ENCODE results near the gene SLC38A2.

SLC38A2 gene

DNA sequence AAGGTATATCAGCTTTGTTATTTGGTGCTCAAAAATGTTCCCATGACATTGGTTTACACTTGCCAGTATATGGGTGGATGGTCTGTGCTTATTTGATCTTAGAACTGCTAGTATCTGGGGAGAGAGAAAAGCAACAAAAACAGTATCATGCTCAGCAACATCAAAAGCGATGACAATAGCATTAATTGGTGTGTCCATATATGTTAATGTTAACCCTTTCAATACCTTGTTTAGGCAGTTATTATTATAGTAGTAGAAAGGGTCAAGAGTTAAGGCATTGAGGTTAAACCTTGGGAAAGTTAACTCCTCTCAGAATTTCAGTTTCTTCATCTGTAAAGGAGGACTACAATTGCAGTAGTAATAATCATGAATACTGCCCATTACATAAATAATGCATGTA lies 37.4 kb upstream of the SLC38A2 start:
- no peak overlapping the region for H3K4me3 ChIP-seq (ENCODE audit: low read depth, low read length)
- TF ChIP-seq, protein P1, sequence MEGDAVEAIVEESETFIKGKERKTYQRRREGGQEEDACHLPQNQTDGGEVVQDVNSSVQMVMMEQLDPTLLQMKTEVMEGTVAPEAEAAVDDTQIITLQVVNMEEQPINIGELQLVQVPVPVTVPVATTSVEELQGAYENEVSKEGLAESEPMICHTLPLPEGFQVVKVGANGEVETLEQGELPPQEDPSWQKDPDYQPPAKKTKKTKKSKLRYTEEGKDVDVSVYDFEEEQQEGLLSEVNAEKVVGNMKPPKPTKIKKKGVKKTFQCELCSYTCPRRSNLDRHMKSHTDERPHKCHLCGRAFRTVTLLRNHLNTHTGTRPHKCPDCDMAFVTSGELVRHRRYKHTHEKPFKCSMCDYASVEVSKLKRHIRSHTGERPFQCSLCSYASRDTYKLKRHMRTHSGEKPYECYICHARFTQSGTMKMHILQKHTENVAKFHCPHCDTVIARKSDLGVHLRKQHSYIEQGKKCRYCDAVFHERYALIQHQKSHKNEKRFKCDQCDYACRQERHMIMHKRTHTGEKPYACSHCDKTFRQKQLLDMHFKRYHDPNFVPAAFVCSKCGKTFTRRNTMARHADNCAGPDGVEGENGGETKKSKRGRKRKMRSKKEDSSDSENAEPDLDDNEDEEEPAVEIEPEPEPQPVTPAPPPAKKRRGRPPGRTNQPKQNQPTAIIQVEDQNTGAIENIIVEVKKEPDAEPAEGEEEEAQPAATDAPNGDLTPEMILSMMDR (IDR thresholded peaks at IDR 0.05; ENCODE audit: borderline replicate concordance, insufficient read depth, low read depth, low read length): no peak

DNA sequence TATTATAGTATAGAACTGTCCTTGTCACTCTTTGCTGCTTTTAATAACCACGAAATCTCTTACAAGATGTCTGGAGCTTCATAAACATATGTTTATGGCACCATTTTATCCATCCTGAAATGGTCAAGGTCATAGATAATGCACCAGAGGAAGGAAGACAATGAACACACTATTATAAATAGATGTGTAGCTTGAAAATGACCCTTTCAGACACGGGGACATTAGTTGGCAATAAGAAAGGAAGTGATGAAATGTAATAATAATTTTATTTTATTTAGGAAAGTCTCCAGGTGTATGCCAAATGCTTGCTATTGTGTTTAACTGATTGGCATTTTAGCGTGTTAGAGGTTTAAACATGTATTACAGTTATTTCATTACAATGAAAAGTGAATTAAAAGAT lies 36.8 kb upstream of the SLC38A2 start:
- H3K4me3 ChIP-seq (ENCODE audit: low read depth, low read length): no peak overlapping the region
- TF ChIP-seq, protein P1 (IDR thresholded peaks at IDR 0.05; ENCODE audit: borderline replicate concordance, insufficient read depth, low read depth, low read length): no peak

DNA sequence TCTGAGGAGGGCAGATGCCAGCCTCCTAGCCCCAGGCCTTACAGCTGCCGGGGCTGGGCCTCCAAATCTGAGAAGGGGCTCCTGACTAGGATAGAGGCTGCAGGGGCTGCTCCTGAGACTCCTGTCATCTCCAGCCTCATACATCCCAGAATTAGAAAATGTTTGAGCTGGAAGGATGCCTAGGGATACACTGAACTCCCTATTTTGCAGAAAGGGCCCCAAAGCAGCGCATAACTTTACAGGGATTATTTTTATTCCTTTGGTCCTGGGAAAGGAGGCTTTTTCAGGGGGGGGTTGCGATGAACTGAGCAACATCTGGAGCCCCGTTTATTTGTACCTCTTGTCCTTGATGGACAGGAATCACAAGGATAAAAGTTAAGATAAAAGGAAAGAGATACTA lies 35.9 kb upstream of the SLC38A2 start:
- no peak overlapping the region for H3K4me3 ChIP-seq (ENCODE audit: low read depth, low read length)
- TF ChIP-seq, protein P1 (IDR thresholded peaks at IDR 0.05; ENCODE audit: borderline replicate concordance, insufficient read depth, low read depth, low read length): no peak

DNA sequence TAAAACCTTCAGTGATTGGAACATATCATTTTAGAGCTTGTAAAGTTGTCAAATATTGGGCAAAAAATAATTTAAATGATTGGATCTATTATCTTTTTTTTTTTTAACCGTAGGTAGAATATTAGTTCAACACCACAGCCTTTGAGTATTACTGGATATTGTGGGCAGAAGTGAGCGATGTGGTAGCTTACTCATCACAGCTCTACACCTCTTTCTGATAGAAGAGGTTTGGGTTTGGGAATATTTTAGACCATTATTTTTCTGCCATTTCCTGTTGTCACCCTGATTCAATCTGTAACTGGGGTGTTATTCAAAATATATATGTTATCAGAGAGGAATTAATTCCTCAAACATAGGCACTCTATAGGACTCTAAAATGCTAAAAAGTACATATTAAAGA lies 34.8 kb upstream of the SLC38A2 start:
- TF ChIP-seq, protein P1 (IDR thresholded peaks at IDR 0.05; ENCODE audit: borderline replicate concordance, insufficient read depth, low read depth, low read length): no peak

DNA sequence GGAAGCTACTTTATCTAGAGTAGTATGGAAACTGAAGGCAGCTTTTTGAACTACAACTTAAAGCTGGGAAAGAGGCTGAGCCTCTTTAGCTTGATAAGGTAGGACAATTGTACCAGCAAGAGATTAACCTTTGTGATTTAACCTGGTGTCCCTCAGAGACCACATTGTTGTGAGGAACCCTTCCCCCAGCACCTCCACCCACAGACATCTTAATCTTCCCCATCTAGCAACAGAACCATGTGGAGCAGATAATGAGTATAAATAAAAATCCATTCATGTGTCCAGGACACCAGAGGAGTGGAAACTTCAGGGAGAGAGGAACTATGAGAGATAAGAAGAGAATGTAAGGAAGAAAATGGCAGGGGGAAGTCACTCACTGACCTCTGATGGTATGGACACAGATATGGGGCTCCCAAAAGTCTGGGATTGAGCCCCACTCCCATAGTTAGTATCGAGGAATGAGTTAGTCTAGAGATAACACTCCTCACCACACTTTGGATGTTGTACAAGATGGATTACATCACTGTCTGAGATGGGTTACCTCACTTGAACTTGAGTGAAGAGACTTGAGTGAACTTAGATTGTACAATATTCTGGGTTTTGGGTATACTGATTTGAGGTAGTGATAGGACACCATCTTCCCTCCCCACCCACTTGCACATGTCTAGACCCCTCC lies 33.9 kb upstream of the SLC38A2 start:
- no peak overlapping the region for H3K4me3 ChIP-seq (ENCODE audit: low read depth, low read length)
- TF ChIP-seq, protein P1 (IDR thresholded peaks at IDR 0.05; ENCODE audit: borderline replicate concordance, insufficient read depth, low read depth, low read length): no peak

More for the DNA sequence above, 34.8 kb upstream of the SLC38A2 start:
- no peak overlapping the region for H3K4me3 ChIP-seq (ENCODE audit: low read depth, low read length)

DNA sequence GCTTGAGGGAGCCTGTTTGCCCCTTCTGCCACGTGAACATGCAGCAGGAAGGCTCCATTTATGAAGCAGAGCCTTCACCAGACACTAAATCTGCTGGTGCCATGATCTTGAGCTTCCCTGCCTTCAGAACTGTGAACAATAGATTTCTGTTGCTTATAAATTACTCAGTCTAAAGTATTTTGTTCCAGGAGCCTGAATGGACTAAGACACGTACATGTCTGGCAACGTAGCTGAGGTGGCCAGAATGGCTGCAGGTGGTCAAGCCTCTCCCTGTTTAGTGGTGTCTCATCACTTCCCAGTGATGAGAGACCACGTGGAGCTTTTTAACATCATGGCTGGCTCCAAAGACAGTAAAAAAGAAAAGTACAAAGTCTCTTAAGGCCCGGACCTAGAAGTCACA lies 32.2 kb upstream of the SLC38A2 start:
- H3K4me3 ChIP-seq (ENCODE audit: low read depth, low read length): no peak overlapping the region
- TF ChIP-seq, protein P1 (IDR thresholded peaks at IDR 0.05; ENCODE audit: borderline replicate concordance, insufficient read depth, low read depth, low read length): no peak

DNA sequence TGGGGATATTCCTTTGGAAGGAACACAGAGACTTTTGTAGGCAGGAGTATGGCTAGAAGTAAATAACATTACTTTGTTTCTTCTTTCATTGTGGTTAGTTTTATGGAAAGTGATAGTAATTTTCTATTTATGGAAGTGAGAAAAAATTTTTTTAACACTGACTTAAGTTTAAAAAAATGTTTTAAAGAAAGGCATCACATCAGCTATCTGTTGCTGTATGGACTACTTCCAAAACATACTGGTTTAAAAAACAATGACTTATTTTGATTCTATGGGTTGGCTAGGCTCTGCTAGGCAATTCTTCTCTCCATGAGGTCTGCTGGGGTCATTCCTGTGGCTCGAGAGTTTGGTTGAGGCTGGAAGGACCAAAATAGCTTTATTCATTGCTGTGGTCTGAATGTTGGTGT lies 31.7 kb upstream of the SLC38A2 start:
- TF ChIP-seq, protein P1 (IDR thresholded peaks at IDR 0.05; ENCODE audit: borderline replicate concordance, insufficient read depth, low read depth, low read length): no peak
- H3K4me3 ChIP-seq (ENCODE audit: low read depth, low read length): no peak overlapping the region
